Ovary (tissue), 3 donors: ENCODE data around the gene RIPOR3.

ENCODE experiments used
- CTCF ChIP-seq, 3 donors: fragments of 450-650 bp in 2 of 3; fragments of 200-600 bp in 1 of 3; IDR thresholded peaks; one replicate each; pipeline versions ENCODE4 v1.5.1 to v1.8.0; 2016 to 2022; ENCODE audit warnings: antibody characterized with exemption in 3 of 3, mild to moderate bottlenecking in 1 of 3
- EP300 ChIP-seq: sonication (generic); formaldehyde crosslinking; IDR thresholded peaks from one replicate; pipeline ENCODE4 v1.6.1; 2017; ENCODE audit warnings: antibody characterized with exemption
- POLR2A ChIP-seq: fragments of 450-650 bp; IDR thresholded peaks from one replicate; pipeline ENCODE4 v1.6.1; 2017; ENCODE audit warnings: antibody characterized with exemption, mild to moderate bottlenecking, moderate library complexity
- donor health status: DM: no; HTN: no; CAD: no.

GRCh38 chr20:50645253-50646068, 45.9 kb downstream of the RIPOR3 start:
- TF ChIP-seq CTCF (IDR thresholded peaks at IDR 0.05) (no peak), POLR2A (no peak), EP300 (no peak)
